Measurements from ENCODE around the gene XRCC2. TPM values are rescaled to one million over a fixed set of nuclear protein-coding genes. Genes with fewer than 3 reads are reported as not detected.
"Not testable (repeated sequence)": the region's sequence is repeated elsewhere in the genome, so short reads cannot be mapped to it uniquely, and the experiment has no call there.

Gene XRCC2
- total RNA-seq (under 1 TPM; 0.11 to 0.26 (median 0.15) TPM), polyA plus RNA-seq (under 1 TPM; 0.01 to 0.55 (median 0.17) TPM)
- long read RNA-seq, donor 1 = 0 reads
- long read RNA-seq, donor 2 = 0 reads

DNA sequence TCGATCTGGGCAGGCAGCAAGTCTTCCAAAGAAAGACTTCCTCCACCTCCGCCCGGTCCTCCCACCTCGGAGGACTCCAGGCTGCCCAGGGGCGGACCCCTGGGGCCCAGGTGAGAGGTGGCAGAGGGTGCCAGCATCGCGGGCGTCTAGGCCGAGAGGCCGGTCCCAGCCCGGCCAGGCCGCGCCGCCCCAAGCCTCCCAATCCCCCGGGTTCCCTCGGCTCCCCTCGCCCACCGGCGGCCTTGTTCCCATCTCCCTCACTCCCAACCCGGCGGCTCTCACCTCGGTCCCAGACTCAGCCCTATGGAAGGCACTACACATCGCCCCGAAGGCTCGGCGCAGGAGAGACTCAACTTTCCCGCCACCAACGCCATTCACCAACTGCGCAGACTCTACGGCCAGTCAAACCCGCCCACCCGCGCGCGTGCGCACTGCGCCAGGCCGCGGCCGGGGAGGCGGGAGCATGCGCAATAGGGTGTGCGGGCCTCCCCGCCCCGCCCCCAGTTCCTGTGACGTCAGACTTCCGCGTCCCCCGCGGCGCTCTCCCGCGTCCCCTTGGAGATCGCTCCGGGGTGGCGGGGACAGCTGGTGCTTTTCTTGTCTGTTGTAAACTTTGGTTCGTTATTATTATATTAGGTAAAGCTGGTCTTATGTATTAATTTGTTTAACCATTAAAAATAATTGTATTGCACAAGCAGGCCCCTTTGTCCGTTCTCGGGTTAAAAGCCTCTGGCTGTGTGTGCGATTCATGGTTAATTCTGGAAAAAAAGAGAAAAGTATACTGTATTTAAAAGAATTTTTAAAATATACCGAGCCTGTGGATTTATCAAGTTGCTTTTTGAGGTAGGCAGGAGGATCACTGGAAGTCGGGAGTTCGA lies at the start of gene XRCC2:
Gene XRCC2 (minus strand): TSS at position 383 of the 878 bp plus-strand sequence. CDS start 62 bp downstream, at position 321.
- DNase-seq (peak; percentile 91 to 95), ATAC-seq (peak; percentile 99 to 100 (median 99))
- Histone ChIP-seq H3K9me3 (peaks cover 4% of the 10 kb centered on the region), H3K4me1 (peaks cover 7% of the 10 kb centered on the region), H3K4me3 (peak within 1 kb of the TSS; percentile 86), H3K36me3 (ENCODE audit: insufficient read depth in 1 of 2, low read depth in 1 of 2) (no peaks in the 10 kb centered on the region), H3K27ac (peak within 1 kb of the TSS; percentile 96), H3K27me3 (ENCODE audit: insufficient read depth in 3 of 3, low read length in 2 of 3) (no peaks in the 10 kb centered on the region)
- TF ChIP-seq, protein P1, sequence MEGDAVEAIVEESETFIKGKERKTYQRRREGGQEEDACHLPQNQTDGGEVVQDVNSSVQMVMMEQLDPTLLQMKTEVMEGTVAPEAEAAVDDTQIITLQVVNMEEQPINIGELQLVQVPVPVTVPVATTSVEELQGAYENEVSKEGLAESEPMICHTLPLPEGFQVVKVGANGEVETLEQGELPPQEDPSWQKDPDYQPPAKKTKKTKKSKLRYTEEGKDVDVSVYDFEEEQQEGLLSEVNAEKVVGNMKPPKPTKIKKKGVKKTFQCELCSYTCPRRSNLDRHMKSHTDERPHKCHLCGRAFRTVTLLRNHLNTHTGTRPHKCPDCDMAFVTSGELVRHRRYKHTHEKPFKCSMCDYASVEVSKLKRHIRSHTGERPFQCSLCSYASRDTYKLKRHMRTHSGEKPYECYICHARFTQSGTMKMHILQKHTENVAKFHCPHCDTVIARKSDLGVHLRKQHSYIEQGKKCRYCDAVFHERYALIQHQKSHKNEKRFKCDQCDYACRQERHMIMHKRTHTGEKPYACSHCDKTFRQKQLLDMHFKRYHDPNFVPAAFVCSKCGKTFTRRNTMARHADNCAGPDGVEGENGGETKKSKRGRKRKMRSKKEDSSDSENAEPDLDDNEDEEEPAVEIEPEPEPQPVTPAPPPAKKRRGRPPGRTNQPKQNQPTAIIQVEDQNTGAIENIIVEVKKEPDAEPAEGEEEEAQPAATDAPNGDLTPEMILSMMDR (IDR thresholded peaks at IDR 0.05) = no peak
- 2% methylated on average over 61 to 63 of the region's 63 CpGs for WGBS, 3 donors
- intact Hi-C loops (cut with DNase I) = loop anchor here in 1 of 2 donors (10.0 kb wide), 2 partner anchors 79 to 211 kb away; partner anchors contain the start of gene ACTR3B

DNA sequence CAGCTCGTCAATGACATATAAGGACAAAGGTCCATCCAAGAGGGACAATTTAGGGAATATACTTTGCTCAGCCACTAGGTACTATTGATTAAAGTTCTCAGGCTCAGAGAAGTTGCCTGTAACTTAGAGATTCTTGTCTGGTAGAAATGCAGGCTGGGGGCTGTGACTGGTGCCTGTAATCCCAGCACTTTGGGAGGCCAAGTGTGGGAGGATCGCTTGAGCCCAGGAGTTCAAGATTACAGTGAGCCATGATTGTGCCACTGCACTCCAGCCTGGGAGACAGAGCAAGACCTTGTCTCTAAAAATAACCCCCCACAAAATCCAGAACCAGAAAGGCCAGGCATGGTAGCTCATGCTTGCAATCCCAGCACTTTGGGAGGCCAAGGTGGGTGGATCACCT lies 47.4 kb upstream of the XRCC2 start:
- 80 to 91% (median 85%) methylated on average over 2 of the region's 2 CpGs for WGBS, 3 donors
- TF ChIP-seq, protein P1 (IDR thresholded peaks at IDR 0.05) = no peak
- no peaks in the 10 kb centered on the region for H3K9me3 ChIP-seq
- no peaks in the 10 kb centered on the region for H3K4me1 ChIP-seq
- DNase-seq (no peak), ATAC-seq (no peak)
- H3K27ac ChIP-seq = no peak overlapping the region
- intact Hi-C loops (cut with DNase I) = no loop called here
- H3K27me3 ChIP-seq (ENCODE audit: insufficient read depth in 3 of 3, low read length in 2 of 3) = no peaks in the 10 kb centered on the region
- no peak overlapping the region for H3K4me3 ChIP-seq
- no peaks in the 10 kb centered on the region for H3K36me3 ChIP-seq (ENCODE audit: insufficient read depth in 1 of 2, low read depth in 1 of 2)

DNA sequence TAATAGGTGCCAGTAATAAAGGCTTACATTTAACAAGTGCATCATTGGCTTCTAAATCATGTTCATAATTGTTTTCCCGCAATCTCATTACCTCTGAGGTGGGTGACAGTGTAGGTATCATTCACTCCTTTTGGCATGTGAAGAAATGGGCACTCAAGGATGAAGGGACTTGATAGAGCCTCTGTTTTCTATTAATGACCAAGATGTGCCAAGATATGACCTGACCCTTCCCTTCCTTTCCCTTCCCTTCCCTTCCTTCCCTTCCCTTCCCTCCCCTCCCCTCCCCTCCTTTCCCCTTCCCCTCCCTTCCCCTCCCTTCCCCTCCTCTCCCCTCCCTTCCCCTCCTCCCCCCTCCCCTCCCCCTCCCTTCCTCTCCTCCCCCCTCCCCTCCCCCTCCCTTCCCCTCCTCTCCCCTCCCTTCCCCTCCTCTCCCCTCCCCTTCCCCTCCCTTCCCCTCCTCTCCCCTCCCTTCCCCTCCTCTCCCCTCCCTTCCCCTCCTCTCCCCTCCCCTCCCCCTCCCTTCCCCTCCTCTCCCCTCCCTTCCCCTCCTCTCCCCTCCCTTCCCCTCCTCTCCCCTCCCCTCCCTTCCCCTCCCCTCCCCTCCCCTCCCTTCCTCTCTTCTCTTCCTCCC lies 36.6 kb upstream of the XRCC2 start:
- H3K27ac ChIP-seq; DNase-seq; H3K4me3 ChIP-seq; ATAC-seq; H3K9me3 ChIP-seq; H3K4me1 ChIP-seq; intact Hi-C loops (cut with DNase I); H3K27me3 ChIP-seq (ENCODE audit: insufficient read depth in 3 of 3, low read length in 2 of 3); H3K36me3 ChIP-seq (ENCODE audit: insufficient read depth in 1 of 2, low read depth in 1 of 2): not testable (repeated sequence)
- WGBS, 3 donors = 97 to 100% (median 98%) methylated on average over 1 of the region's 1 CpG

DNA sequence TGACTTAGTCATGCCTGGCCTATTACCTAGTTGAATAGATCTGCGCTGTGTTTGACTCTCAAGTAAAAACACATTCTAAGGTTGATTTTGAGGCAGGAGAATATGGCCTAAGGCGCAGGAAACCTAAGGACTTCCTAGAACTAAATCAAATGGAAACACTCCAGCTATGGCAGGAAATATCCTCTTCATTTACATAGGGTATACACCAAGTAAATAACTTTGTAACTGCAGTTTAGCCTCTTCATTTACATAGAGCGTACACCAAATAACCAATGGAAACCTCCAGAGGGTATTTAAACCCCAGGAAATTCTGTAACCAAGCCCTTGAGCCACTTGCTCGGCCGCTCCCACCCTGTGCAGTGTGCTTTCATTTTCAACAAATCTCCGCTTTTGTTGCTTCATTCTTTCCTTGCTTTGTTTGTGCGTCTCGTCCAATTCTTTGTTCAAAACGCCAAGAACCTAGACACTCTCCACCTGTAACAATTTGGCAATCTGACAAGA lies 35.6 kb upstream of the XRCC2 start:
- TF ChIP-seq, protein P1 (IDR thresholded peaks at IDR 0.05) = no peak
- ATAC-seq = no peak
- Histone ChIP-seq H3K4me3 (no peak overlapping the region), H3K4me1 (no peaks in the 10 kb centered on the region), H3K36me3 (ENCODE audit: insufficient read depth in 1 of 2, low read depth in 1 of 2) (no peaks in the 10 kb centered on the region), H3K27ac (no peak overlapping the region), H3K9me3 (no peaks in the 10 kb centered on the region), H3K27me3 (ENCODE audit: insufficient read depth in 3 of 3, low read length in 2 of 3) (no peaks in the 10 kb centered on the region)
- intact Hi-C loops (cut with DNase I) = no loop called here
- 87 to 89% (median 87%) methylated on average over 9 of the region's 9 CpGs for WGBS, 3 donors
- DNase-seq = no peak

DNA sequence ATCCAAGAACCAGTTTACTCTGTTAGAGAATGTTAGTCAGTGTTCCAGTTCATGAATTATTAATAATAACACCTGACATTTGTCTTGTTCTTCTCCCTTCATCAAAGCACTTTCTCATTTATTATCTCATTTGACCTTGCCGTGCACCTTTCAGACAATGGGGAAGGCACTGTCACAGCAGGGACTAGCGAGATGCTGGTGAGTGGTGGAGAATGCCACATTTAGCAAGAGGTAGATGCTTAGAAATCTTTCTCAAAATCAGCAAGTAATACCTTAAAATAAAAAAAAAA lies 34.2 kb upstream of the XRCC2 start:
- ATAC-seq (no peak), DNase-seq (no peak)

More for the DNA sequence above, 34.2 kb upstream of the XRCC2 start:
- no peaks in the 10 kb centered on the region for H3K36me3 ChIP-seq (ENCODE audit: insufficient read depth in 1 of 2, low read depth in 1 of 2)
- no peak overlapping the region for H3K27ac ChIP-seq
- TF ChIP-seq, protein P1 (IDR thresholded peaks at IDR 0.05) = no peak
- intact Hi-C loops (cut with DNase I) = no loop called here
- WGBS, 3 donors = 61 to 68% (median 64%) methylated on average over 2 of the region's 2 CpGs
- no peak overlapping the region for H3K4me3 ChIP-seq
- peaks cover 3% of the 10 kb centered on the region for H3K9me3 ChIP-seq
- no peaks in the 10 kb centered on the region for H3K4me1 ChIP-seq
- no peaks in the 10 kb centered on the region for H3K27me3 ChIP-seq (ENCODE audit: insufficient read depth in 3 of 3, low read length in 2 of 3)
